ENCODE results near the gene SPACDR.

Gene SPACDR

DNA sequence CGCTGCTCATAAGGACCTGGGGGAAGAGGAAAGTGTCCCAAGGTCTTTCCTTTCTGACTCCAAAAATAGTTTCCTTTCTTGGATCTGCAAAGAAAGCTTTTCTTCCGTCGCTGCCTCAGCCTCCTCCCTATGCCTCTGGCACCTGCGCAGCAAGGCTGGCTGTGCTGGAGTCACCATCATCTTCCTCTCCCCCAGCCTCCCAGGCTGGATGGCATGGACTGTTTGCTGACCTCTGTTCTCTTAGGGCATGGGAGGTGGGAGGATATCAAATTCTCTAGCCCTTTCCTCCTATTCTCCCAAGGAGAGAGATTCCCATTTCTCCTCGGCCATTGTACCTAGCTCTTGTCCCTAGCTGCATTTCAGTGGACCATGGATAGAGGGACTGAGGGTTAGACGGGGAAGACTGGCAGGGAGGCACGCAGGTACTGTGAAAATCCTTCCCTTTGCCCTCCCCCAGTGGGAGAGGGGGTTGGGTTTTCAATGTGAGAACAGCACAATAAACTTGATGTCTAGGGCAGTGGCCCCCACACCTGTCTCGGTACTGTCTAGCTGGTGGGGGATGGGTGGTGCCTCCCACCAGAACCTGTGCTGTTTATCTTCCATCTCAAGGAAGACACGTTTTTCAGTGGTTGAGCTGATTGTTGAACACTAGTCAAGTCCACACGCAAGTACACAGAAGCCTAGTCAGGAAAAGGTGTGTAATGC, 30.3 kb downstream of the SPACDR start:
- DNase-seq: no peak

DNA sequence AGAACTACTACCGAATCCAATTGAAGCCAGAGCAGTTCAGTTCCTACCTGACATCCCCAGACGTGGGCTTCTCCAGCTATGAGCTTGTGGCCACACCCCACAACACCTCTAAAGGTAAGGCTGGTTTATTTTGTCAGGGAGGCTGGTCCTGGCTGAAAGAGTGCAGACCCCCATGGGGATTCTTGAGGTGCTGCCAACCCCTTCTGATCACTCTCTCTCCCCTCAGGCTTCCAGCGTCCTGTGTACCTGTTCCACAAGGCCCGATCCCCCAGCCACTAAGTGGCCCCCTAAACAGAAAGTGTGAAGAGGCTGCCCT, 30.8 kb downstream of the SPACDR start:
- DNase-seq: no peak

DNA sequence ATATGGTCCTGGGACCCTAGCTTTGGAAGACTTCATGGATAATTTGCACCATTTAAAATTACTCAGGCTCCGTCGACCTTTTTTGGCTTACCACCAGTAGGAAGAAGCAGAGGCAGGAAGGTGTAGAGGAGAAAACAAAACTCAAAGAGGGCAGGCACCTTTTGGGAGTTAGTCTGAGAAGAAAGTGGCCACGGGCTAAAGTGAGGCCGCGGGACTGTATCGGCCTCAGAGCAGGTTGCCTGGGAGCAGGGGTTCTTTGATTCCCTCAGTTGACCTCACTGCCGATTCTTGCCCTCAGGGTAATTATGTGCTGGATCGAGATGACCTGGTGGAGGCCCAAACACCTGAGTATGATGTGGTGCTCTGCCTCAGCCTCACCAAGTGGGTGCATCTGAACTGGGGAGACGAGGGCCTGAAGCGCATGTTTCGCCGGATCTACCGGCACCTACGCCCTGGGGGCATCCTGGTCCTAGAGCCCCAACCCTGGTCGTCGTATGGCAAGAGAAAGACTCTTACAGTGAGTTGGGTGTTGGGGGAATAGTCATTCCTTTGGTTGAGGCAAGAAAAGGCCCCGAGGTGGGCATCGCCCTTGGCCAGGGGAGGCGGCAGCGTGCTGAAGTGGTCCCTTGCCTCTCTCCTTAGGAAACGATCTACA, 31.3 kb downstream of the SPACDR start:
- DNase-seq: no peak

DNA sequence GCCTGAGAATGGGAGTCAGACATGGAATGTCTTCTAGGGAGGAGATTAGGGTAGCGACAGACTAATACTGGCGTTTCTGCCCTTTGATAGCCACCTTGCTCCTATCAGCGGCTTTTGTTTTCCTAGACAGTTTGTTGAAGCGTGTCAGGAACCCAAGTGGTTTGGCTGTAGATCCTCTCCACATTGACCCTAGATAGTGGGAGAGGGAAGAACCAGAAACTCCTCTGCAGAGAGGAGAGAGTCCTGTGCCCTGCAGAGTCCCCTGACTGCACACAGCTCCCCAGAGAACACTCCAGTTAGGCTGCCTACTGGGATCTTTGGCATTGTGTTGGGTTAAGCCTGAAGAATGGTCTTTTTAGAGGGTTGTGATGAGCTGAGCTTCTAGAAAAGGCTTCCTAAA, 32.0 kb downstream of the SPACDR start:
- no peak for DNase-seq

DNA sequence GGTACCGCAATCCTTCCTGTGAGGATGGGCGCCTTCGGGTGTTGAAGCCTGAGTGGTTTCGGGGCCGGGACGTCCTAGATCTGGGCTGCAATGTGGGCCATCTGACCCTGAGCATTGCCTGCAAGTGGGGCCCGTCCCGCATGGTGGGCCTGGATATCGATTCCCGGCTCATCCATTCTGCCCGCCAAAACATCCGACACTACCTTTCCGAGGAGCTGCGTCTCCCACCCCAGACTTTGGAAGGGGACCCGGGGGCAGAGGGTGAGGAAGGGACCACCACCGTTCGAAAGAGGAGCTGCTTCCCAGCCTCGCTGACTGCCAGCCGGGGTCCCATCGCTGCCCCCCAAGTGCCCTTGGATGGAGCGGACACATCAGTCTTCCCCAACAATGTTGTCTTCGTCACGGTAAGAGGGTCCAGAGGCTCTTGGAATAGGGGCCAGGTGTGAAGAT, 32.7 kb downstream of the SPACDR start:
- no peak for DNase-seq

DNA sequence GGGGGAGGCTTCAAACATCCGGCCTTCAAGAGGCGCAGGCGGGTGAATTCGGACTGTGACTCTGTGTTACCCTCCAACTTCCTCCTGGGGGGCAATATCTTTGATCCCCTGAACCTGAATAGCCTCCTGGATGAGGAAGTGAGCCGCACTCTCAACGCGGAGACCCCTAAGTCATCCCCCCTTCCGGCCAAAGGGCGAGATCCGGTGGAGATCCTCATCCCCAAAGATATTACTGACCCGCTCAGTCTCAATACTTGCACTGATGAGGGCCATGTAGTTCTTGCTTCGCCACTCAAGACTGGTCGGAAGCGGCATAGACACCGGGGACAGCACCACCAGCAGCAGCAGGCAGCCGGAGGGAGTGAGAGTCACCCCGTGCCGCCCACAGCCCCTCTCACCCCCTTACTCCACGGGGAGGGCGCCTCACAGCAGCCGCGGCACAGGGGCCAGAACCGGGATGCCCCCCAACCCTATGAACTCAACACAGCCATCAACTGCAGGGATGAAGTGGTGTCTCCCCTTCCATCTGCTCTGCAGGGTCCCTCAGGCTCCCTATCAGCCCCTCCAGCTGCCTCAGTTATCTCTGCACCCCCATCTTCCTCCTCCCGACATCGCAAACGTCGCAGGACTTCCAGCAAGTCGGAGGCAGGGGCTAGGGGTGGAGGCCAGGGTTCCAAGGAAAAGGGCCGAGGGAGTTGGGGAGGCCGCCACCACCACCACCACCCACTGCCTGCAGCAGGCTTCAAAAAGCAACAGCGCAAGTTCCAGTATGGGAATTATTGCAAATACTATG, 33.4 kb downstream of the SPACDR start:
- DNase-seq: peak; percentile 39

DNA sequence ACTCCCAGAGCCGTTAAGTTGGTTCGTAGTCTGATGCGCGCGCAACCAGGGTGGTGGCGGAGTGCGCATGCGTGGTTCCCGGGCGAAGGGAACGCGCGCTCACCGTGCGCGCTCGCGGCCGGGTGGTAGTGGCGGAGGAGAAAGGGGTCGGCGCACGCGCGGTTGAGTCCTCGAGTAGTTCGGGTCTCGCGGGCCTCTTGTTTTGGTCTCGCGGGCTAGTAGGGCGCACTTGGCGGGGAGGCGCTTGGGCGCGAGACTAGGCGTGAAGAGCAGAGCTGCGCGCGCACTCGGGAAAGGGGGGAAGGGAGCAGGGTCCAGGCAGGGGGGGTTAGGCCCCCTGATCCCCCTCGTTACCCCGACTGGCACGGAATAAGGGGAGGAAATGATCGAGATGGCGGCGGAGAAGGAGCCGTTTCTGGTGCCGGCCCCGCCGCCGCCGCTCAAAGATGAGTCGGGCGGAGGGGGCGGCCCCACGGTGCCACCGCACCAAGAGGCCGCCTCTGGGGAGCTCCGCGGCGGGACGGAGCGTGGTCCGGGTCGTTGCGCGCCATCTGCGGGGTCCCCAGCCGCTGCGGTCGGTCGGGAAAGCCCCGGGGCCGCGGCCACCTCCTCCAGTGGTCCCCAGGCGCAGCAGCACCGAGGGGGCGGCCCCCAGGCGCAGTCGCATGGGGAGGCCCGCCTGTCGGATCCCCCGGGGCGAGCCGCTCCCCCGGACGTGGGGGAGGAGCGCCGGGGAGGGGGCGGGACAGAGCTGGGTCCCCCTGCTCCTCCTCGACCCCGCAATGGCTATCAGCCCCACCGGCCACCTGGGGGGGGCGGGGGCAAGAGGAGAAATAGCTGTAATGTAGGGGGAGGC, 34.2 kb downstream of the SPACDR start, which contains the start of gene MEPCE:
Gene MEPCE (plus strand): TSS at position 195 of the 856 bp plus-strand sequence. CDS start 188 bp downstream, at position 383.
- DNase-seq: peak; percentile 97

DNA sequence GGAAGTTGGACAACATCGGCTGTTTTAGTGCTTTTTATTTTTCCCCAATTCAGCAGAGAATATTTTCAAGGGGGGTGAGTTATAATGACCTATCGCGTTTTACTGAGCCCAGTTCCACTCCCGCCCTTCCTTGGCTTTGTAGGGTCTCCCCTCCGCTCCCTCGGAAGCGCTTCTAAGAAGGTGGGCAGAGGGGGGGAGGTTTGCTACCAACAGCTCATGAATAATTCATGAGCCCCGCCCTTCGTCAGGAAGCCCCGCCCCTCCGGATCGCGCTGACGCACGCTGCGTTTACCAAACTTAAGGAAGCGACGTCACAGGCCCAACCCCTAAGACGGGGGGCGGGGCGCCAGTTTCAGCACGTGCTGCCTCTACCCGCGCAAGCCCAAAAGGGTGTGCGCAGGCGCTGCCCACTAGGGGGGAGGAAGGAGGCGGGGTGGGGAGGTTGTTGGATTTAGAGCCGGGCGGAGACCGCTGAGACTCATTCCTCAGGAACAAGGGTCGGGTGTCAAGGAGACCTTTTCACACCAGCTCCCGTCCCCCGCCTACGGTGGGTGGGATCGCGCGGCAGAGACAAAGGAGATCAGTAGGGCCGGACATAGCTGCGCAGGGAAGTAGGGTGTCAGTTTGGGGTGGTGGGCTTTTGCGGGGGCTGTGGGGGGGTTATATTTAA, 35.0 kb downstream of the SPACDR start:
- DNase-seq: peak; percentile 100

DNA sequence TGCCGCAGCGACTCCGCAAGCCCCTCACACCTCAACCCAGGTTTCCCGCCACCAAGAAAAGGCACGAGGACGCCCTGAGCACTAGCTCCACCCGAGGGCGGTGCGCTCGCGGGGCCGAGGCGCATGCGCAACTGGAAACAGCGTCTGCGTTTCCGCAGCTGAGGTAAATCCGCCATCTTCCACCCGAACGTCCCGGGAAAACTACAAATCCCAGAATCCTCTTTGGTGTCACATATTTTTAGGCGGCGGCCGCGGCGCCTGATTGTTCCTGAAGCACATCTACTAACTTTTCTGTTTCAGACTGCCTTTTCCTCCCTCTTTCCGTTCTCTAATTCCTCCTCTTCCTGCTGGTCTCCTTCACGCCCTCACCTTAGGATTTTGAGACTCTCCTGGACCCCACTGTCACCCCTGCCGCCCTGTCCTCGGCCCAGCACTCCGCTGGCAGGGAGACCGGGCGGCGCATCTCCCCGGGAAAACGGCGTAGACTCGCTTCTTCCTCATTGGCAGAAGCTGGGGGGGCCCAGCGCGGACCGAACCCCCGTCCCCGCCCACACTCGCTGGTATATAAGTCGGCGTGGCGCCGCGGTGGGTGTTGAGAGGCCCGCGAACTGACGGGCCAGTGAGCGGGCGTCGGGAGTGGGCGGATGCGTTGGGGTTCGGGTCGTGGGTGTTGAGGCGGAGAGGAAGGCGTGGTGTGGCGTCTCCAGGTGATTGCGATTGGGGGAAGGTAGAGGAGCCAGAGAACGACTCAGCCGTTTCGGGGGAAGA, 35.7 kb downstream of the SPACDR start, which contains the start of gene ZCWPW1:
Gene ZCWPW1 (minus strand): TSS at position 505 of the 768 bp plus-strand sequence. CDS start 8,054 bp downstream, outside the sequence.
- peak; percentile 97 for DNase-seq

DNA sequence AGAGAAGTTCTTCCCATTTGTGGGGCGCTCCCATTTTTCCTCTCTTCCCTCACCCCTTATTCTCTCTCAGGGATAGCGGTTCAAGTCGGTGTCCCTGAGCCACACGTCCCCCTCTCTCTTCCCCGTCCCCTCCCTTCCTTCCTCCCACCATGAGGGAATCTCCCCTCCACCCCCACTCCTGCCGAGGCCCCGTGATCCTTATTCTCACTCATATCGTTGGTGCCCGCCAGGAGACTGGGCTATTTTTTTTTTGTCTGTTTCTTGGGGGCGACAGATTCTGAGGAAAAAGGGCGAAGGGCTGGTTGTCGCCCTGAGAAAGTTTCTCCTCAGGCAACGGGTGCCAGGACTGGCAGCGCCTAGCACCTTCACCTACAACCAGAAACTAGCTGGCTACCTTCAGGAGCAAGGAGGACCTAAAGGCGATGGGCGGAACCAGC, 36.3 kb downstream of the SPACDR start:
- DNase-seq: no peak

DNA sequence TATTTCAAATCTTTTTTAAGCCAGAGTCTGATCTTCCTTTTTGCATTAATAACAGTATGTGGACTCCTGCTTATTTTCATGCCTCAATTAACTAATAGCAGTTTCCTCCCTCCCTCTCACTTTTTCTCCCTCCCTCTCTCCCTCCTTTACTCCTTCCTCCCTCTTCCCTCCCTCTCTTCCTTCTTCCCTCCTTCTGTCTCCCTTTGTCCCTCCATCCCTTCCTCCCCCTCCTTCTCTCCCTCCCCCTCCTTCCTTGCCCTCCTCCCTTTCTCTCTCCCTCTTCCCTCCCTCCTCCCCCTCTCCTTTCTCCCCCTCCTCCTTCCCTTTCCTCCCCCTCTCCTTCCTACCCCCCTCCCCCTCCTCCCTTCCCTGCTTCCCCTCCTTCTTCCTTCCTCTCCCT, 37.5 kb downstream of the SPACDR start:
- no peak for DNase-seq

DNA sequence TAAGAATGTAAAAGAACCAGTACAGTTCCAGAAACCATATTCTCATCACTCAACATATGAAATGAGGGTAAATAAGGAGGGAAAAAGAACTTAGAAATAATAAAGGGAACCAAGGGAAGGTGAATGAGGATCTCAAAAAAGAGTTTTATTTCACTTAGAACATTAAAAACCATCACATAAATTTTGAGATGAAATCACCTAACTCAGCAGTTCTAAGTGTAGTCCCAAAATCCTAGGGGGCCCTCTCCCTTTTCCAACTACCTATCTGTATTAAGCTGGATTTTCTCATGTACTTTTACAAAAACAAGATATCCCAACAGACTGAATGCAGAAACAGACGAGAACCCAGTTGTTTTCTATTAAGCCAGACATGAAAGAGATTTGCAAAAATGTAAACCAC, 38.7 kb downstream of the SPACDR start:
- DNase-seq: no peak

DNA sequence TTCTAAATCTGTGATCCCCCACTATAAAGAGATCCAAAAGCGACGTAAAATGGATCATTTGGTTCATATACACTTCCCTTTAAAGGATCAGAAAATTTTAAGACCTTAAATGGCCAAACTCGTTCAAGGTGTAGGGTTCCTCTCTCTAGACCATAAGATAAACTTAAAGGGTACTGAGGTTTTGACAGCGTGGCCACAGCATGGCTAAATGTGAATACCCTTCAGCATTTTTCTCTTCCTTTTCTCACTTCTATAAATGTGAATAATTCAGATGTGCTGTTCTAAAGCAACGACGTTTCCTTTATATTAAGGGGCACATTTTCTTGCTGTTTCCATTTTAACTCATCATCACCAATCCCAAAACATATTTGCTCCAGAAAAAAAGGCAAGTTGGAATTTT, 40.7 kb downstream of the SPACDR start:
- DNase-seq: no peak

DNA sequence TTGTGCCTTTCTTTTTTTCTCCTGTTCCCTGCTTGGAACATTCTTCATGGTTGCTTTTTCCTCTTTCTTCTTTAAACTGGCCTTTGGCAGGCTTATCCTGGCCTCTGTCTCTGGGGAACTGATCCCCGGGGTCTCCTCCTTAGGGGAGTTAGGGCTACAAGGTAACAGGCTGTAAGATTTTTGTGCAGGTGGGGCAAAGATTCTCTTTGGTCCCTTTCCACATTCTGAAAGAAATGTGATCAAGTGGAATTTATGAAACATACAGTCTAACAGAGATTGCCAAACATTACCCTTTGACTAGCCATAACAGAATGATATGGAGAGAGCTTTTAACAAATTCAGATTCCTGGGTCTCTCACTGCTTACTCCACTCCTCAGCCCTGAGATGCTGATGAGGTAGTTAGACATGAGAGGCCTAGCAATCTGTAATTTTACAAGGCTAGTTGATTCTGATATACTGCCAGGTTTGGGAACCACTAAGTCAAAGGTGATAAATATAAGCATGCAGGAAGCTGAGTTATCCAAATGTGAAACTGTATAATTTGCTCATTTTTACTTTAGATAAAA, 44.3 kb downstream of the SPACDR start:
- no peak for DNase-seq

DNA sequence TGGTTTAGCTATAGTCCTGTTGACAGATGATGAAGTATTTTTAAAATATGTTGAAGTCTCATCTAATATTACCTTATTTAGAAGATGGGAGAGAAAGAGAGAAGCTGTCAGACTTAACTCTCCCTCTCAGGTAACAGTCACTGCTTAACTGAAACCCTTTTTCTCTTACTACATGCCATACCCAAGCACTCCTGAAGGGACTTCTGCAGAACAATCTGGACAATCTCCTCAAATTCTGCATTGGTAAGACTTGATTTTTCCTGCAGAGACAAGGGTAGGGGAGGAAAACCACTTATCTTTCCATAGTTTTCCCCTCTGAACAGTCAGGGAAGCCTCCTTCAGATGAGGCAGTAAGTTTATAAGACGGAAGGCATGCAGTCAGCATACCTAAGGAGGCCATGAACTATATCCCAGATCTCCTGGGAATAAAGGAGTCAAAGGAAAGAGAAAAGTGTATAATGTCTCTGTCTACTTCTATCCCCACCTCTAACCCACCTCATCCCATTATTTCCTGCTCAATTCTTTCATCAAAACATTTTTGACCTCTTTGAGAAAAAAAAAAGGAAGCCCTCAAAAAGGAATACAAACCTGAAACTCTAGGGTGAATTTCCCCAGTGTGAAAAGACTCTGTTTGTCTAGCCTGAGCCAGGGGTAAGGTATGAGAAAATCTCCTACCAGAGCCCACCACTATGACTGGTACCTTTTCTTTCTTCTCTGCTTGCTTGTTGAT, 45.0 kb downstream of the SPACDR start:
- DNase-seq: no peak

DNA sequence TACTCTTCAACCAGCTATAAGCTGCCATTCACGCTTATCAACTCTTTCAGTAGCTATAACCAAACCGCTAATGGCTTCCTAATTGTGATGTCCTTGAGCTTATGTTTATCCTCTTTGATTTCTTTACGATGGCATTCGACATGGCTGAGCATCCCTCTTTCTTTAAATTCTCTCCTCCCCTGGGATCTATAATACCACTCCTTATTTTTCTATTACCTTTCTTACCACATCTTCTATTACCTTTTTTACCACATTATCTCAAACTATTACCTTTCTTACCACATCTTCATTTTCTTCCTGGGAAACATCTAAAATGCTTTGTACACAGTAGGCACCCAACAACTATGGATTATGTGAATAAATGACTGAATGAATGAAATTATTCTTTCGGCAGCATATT, 48.6 kb downstream of the SPACDR start:
- DNase-seq: no peak

DNA sequence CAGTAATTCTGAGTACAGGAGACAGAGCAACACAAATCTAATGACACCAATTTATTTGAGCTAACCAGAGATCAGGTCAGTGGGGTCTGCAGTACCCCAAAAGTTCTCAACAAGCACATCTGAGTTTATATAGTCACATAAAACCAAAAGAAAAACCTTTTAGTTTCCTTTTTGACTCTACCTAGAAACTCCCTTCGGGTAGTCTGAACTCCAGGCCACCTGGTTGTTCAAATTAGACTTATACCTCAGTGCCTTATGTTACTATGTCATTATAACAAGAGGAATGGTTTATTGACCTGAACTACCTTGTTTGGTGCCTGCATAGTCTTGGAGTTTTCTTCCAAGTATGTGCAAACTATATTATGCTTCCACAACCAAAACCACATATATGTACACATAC, 50.2 kb downstream of the SPACDR start:
- no peak for DNase-seq

DNA sequence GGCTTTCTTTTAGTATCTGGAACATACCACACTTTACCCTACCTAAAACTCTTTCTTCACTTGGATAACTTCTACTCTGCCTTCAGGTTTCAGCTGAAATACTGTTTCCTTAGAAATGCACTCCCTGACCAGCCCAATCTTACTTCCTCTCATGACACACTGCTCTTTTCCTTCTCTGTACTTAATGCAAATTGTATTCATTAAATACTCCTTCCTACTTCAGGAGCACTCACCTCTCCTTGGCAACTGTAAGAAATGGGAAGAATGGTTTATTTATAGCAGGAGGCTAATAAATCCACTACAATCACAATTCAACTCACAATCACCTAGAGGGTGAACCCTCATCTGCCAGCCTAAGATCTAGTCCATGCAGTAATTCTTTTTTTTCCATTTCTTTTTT, 50.7 kb downstream of the SPACDR start:
- no peak for DNase-seq

DNA sequence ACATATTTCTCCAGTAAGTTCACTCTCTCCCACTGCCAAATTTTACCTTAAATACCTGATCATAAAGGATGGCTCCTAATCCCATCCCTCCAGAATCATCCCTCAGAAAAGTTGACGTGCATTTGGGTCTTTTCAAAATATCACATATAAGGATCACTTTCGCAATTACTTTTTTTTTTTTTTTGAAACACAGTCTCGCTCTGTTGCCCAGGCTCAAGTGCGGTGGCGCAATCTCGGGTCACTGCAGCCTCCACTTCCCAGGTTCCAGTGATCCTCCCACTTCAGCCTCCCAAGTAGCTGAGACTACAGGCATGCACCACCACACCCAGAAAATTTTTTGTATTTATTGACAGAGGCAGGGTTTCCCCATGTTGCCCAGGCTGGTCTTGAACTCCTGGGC, 53.0 kb downstream of the SPACDR start:
- DNase-seq: no peak

All from activated T-cell treated with anti-CD3 and anti-CD28 coated beads for 4 hours (primary cell).